Activated CD4-positive, alpha-beta memory T cell treated with anti-CD3 and anti-CD28 coated beads, Interleukin-2, amount 10 ng/mL, durations not matched to agents 7 days and 5 days (primary cell): ENCODE results near the gene ILF3. TPM values are rescaled to one million over a fixed set of nuclear protein-coding genes. Genes with fewer than 3 reads are reported as not detected.

Experiments used
- CTCF ChIA-PET: fragments of 350-600 bp; sonication (Branson Sonifier 250); formaldehyde crosslinking; loops from one replicate; lab custom pipeline; 2021; ENCODE audit warnings: antibody characterized with exemption, inconsistent platforms; lab: Charles Lee
- POLR2A ChIA-PET: fragments of 350-600 bp; sonication (Branson Sonifier 250); formaldehyde crosslinking; loops from one replicate; lab custom pipeline; 2021; ENCODE audit warnings: antibody characterized with exemption; lab: Charles Lee
- DNase-seq: peaks from one replicate; pipeline ENCODE4 v3.0.0-alpha.2; 2020
- H3K27ac Mint-ChIP-seq: one replicate; pipeline ENCODE4 v1.8.0; 2021; ENCODE audit warnings: mild to moderate bottlenecking, mixed read lengths
- H3K27me3 Mint-ChIP-seq: one replicate; pipeline ENCODE4 v1.8.0; 2021; ENCODE audit warnings: mixed read lengths
- H3K36me3 Mint-ChIP-seq: one replicate; pipeline ENCODE4 v1.8.0; 2021; ENCODE audit warnings: low read depth, mixed read lengths
- H3K4me1 Mint-ChIP-seq: one replicate; pipeline ENCODE4 v1.8.0; 2021; ENCODE audit warnings: mixed read lengths
- H3K4me3 Mint-ChIP-seq: one replicate; pipeline ENCODE4 v1.8.0; 2021; ENCODE audit warnings: mild to moderate bottlenecking, mixed read lengths
- H3K9me3 Mint-ChIP-seq: one replicate; pipeline ENCODE4 v1.8.0; 2021; ENCODE audit warnings: mixed read lengths
- total RNA-seq, 2 experiments: library from RNA; stranded (reverse); gene quantifications; one replicate each; pipeline ENCODE4 v1.2.3, GENCODE V29; 2021

ILF3 gene
- total RNA-seq, 2 experiments from 2014 or later: 301 to 324 TPM

DNA sequence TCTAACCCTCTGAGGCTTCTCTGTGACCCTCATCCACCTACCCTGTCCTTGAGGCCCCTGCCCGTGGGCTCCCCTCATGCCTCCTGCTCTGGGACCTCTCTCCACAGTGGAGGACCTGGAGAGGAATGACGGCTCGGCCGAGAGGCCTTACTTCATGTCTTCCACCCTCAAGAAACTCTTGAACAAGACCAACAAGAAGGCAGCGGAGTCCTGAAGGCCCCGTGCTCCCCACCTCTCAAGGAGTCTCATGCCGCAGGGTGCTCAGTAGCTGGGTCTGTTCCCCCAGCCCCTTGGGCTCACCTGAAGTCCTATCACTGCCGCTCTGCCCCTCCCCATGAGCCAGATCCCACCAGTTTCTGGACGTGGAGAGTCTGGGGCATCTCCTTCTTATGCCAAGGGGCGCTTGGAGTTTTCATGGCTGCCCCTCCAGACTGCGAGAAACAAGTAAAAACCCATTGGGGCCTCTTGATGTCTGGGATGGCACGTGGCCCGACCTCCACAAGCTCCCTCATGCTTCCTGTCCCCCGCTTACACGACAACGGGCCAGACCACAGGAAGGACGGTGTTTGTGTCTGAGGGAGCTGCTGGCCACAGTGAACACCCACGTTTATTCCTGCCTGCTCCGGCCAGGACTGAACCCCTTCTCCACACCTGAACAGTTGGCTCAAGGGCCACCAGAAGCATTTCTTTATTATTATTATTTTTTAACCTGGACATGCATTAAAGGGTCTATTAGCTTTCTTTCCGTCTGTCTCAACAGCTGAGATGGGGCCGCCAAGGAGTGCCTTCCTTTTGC, 10.8 kb upstream of the ILF3 start:
- Mint-ChIP-seq H3K27ac (peak overlapping the region; percentile 16), H3K9me3 (no peaks in the 10 kb centered on the region), H3K4me3 (no peak overlapping the region), H3K4me1 (peaks cover 5% of the 10 kb centered on the region), H3K27me3 (no peaks in the 10 kb centered on the region), H3K36me3 (peaks cover 23% of the 10 kb centered on the region)
- POLR2A ChIA-PET: interaction anchor here (0.9 to 3.0 kb wide), 11 partner anchors 9 to 239 kb away, joined by 3 to 19 read pairs (median 4); partner anchors contain the start of gene QTRT1
- CTCF ChIA-PET: interaction anchor here (0.6 to 5.3 kb wide), 10 partner anchors 9 to 202 kb away, joined by 3 to 230 read pairs (median 7); no protein-coding TSS in a partner anchor
- no peak for DNase-seq

DNA sequence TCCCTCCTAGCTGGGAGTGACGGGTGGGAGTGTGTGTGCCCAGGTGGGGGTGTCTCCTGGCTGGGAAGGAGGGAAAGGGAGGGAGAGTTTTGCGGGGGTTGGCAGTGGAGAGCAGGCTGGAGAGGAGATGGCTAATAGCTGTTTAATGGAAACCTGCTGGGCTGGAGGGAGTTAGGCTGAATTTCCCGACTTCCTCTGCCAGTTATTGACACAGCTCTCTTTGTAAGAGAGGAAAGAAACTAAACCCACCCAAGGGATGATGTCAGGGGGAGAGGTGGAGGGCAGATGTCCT, 10.2 kb upstream of the ILF3 start:
- Mint-ChIP-seq H3K27ac (no peak overlapping the region), H3K36me3 (peaks cover 23% of the 10 kb centered on the region), H3K27me3 (no peaks in the 10 kb centered on the region)

DNA sequence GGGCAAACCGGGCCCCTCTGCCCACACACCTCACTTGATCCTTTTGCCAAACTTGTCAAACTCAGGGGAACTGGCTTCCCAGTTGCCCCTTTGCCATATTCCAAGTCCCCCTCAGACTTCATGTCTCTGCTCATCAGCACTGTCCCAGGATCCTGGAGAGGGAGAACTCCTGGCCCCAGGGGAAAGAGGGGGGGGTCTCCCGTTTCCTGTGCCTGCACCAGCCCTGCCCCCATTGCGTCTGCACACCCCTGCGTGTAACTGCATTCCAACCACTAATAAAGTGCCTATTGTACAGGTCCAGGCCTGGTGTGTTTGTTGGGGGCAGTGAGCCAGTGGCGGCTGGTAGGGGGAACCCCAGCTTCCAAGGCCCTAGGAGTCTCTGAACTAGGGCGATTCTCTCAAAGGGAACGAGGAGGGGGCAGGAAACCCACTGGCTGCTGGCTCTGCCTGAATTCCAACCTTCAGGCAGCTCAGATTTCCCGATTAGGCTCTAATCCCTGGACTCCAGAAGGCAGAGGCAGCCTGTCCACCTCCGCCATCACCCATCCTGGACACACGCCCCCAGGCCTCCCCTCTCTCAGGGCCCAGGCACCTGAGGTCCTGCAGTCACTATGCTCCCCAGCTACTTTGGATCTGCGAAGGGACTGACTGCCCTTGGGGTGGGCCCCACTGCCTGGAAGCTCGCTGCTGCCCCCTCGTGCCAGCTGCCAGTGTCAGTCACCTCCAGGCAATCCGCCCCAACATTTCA, 9.7 kb upstream of the ILF3 start:
- Mint-ChIP-seq H3K36me3 (peaks cover 18% of the 10 kb centered on the region), H3K4me3 (no peak overlapping the region), H3K27ac (no peak overlapping the region), H3K4me1 (peaks cover 3% of the 10 kb centered on the region), H3K27me3 (no peaks in the 10 kb centered on the region), H3K9me3 (no peaks in the 10 kb centered on the region)
- DNase-seq: peak; percentile 83
- ChIA-PET CTCF (interaction anchor here (0.6 to 5.3 kb wide), 41 partner anchors 8 to 730 kb away, joined by 3 to 230 read pairs (median 4); partner anchors contain the start of genes CARM1, QTRT1 and SWSAP1), POLR2A (interaction anchor here (0.9 to 3.0 kb wide), 13 partner anchors 8 to 240 kb away, joined by 3 to 19 read pairs (median 4); partner anchors contain the start of gene QTRT1)

More for the DNA sequence above, 10.2 kb upstream of the ILF3 start:
- Mint-ChIP-seq H3K9me3 (no peaks in the 10 kb centered on the region), H3K4me1 (peaks cover 5% of the 10 kb centered on the region), H3K4me3 (no peak overlapping the region)
- ChIA-PET CTCF (interaction anchor here (0.6 to 5.3 kb wide), 22 partner anchors 9 to 228 kb away, joined by 3 to 230 read pairs (median 5); partner anchors contain the start of gene CARM1), POLR2A (interaction anchor here (0.9 to 3.0 kb wide), 12 partner anchors 9 to 240 kb away, joined by 3 to 19 read pairs (median 4); partner anchors contain the start of gene QTRT1)
- no peak for DNase-seq

DNA sequence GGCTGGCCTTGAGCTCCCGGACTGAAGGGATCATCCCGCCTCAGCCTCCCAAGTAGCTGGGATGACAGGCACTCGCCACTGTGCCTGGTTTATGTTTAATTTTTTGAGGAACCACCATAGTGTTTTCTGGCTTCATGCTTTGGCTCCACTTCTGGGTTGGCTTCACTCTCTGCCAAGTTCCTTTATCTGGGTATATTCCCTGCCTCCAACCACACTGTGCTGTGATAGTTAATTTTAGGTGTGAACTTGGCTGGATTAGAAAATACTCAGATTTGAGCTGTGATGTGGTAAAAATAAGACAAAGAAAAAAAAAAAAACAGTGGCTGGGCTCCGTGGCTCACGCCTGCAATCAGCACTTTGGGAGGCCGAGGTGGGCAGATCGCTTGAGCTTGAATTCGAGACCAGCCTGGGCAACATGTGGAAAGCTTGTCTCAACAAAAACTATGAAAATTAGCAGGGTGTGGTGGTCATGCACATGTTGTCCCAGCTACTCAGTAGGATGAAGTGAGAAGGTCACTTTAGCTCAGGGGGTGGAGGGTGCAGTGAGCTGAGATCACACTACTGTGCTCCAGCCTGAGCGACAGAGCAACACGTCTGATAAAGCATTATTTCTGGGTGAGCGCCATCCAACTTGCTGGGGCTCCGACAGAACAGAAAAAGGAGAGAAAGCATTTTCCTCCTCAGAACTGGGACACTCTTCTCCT, 7.5 kb upstream of the ILF3 start:
- CTCF ChIA-PET: interaction anchor here (0.5 to 5.3 kb wide), 8 partner anchors 53 to 217 kb away, joined by 3 to 230 read pairs (median 4); no protein-coding TSS in a partner anchor
- peaks cover 14% of the 10 kb centered on the region for H3K36me3 Mint-ChIP-seq
- H3K27ac Mint-ChIP-seq: no peak overlapping the region
- no peak for DNase-seq
- peaks cover 6% of the 10 kb centered on the region for H3K4me1 Mint-ChIP-seq
- no peaks in the 10 kb centered on the region for H3K9me3 Mint-ChIP-seq
- POLR2A ChIA-PET: interaction anchor here (0.7 to 2.3 kb wide), 5 partner anchors 12 to 224 kb away, joined by 3 to 8 read pairs (median 3); no protein-coding TSS in a partner anchor
- H3K27me3 Mint-ChIP-seq: no peaks in the 10 kb centered on the region
- no peak overlapping the region for H3K4me3 Mint-ChIP-seq

DNA sequence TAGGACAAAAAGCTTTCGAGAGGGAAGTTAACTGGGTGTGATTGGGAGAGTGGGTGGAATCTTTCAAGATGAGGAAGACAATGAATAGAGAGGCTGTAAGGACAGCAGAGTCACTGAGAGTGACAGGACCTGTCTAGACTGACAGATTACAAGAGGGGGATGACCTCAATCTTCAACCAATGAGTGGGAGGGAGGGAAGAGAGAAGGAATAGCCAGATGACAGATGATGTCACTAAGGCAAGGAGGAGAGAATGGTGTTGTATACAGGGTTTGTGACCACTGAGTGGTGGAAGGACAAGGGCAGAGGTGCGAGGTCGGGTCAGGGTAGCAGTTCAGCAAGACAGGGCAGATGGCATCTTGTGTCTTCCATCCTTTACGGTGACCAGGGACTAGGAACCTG, 5.8 kb upstream of the ILF3 start:
- ChIA-PET POLR2A (no interaction called here), CTCF (interaction anchor here (0.8 to 5.3 kb wide), 3 partner anchors 46 to 68 kb away, joined by 3 to 230 read pairs (median 4); partner anchors contain the start of gene QTRT1)
- DNase-seq: no peak
- no peak overlapping the region for H3K4me3 Mint-ChIP-seq
- no peak overlapping the region for H3K27ac Mint-ChIP-seq
- H3K9me3 Mint-ChIP-seq: no peaks in the 10 kb centered on the region
- H3K36me3 Mint-ChIP-seq: peaks cover 10% of the 10 kb centered on the region
- peaks cover 19% of the 10 kb centered on the region for H3K4me1 Mint-ChIP-seq
- no peaks in the 10 kb centered on the region for H3K27me3 Mint-ChIP-seq

DNA sequence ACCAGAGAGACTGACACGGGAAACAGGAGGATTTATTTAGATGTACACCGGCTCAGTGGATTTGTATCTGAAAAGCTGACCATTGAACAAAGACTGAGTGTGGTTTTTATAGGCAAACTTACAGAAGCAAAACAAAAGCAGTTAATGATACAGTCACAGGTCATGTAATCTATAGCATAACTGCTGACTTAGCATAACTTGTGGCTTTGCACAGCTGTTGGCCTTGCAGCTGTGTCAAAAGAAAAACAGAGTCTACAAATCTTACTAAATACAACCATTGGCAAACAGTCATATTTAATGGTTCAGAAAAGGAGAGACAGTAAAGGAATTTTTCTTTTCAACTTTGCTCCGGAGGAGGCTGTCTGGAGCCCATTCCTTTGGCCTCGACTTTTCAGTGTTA, 2.3 kb upstream of the ILF3 start:
- peak overlapping the region; percentile 55 for H3K4me3 Mint-ChIP-seq
- ChIA-PET CTCF (interaction anchor here (0.7 to 4.9 kb wide), 7 partner anchors 8 to 227 kb away, joined by 3 to 30 read pairs (median 5); partner anchors contain the start of gene KRI1), POLR2A (interaction anchor here (1.2 to 2.4 kb wide), 7 partner anchors 8 to 128 kb away, joined by 3 to 15 read pairs (median 7); partner anchors contain the start of genes CDKN2D and KRI1)
- peak overlapping the region; percentile 34 for H3K27ac Mint-ChIP-seq
- H3K27me3 Mint-ChIP-seq: peaks cover 2% of the 10 kb centered on the region
- peaks cover 31% of the 10 kb centered on the region for H3K4me1 Mint-ChIP-seq
- H3K9me3 Mint-ChIP-seq: no peaks in the 10 kb centered on the region
- DNase-seq: no peak
- peaks cover 29% of the 10 kb centered on the region for H3K36me3 Mint-ChIP-seq

DNA sequence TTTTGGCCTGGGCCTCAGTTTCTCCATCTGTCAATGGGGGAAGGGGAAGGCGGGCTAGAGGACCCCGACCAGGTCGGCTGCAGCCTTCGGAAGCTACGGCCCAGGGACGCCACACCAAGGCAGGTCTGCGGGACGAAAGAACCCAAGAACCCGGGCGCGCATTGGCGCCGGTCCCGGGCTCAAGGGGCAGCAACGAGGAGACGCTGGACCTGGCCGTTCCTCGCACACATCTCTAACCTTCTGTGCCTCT, 739 bp upstream of the ILF3 start:
- ChIA-PET CTCF (interaction anchor here (0.7 to 4.9 kb wide), 4 partner anchors 9 to 82 kb away, joined by 3 to 30 read pairs (median 6); no protein-coding TSS in a partner anchor), POLR2A (interaction anchor here (0.7 to 2.4 kb wide), 18 partner anchors 9 to 152 kb away, joined by 3 to 15 read pairs (median 5); partner anchors contain the start of genes CDKN2D and QTRT1)
- no peaks in the 10 kb centered on the region for H3K9me3 Mint-ChIP-seq
- peaks cover 36% of the 10 kb centered on the region for H3K36me3 Mint-ChIP-seq
- peaks cover 2% of the 10 kb centered on the region for H3K27me3 Mint-ChIP-seq
- peak overlapping the region; percentile 91 for H3K4me3 Mint-ChIP-seq
- peak overlapping the region; percentile 97 for H3K27ac Mint-ChIP-seq
- peaks cover 42% of the 10 kb centered on the region for H3K4me1 Mint-ChIP-seq
- no peak for DNase-seq

DNA sequence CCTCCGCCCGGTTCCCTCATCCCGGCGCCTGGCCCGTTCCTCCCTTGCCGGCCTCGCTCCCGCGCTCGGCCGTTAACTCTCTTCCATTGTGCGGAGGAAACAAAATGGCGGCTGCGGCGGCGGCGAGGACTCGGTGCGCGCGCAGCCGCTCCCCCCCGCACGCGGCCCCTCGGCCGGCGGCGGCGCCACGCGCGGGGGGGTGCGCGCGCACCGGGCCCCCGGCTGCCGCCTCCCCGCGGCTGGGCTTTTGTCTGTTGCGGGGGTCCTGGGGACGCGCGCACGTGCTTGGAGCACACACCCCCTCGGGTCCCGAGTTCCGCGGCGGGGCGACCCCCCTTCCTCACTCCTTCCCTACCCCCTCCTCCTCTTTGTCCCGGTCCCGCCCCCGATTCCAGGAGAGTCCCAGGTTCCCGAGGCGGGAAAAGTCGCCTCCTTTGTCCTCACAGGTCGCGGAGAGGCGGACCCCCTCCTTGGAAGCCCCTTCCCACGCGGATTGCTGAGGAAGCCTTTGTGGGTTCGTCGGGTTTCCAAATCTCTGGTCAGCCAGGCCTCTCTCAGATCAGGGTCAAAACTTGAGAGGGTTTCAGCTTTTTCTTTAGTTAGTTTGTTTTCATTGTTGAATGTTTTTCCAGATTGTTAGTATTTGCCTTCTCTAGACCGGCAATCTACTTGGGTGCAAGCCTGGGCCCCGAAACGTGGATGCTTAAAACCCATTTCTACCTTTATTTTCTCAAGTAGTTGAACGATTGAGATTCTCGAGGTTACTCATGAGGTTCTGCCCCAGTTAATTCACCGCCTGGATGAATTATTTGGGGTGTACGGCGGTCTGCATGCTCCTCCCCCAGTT, 687 bp downstream of the ILF3 start:
- Mint-ChIP-seq H3K4me1 (peaks cover 51% of the 10 kb centered on the region), H3K27me3 (peaks cover 2% of the 10 kb centered on the region), H3K4me3 (peak overlapping the region; percentile 91), H3K36me3 (peaks cover 39% of the 10 kb centered on the region), H3K27ac (peak overlapping the region; percentile 86), H3K9me3 (no peaks in the 10 kb centered on the region)
- ChIA-PET POLR2A (interaction anchor here (1.2 to 1.9 kb wide), 4 partner anchors 11 to 53 kb away, joined by 4 to 8 read pairs (median 6); partner anchors contain the start of gene QTRT1), CTCF (interaction anchor here (1.0 to 1.7 kb wide), 2 partner anchors 47 to 62 kb away, joined by 3 to 5 read pairs; partner anchors contain the start of genes DNM2 and QTRT1)
- peak; percentile 70 for DNase-seq

DNA sequence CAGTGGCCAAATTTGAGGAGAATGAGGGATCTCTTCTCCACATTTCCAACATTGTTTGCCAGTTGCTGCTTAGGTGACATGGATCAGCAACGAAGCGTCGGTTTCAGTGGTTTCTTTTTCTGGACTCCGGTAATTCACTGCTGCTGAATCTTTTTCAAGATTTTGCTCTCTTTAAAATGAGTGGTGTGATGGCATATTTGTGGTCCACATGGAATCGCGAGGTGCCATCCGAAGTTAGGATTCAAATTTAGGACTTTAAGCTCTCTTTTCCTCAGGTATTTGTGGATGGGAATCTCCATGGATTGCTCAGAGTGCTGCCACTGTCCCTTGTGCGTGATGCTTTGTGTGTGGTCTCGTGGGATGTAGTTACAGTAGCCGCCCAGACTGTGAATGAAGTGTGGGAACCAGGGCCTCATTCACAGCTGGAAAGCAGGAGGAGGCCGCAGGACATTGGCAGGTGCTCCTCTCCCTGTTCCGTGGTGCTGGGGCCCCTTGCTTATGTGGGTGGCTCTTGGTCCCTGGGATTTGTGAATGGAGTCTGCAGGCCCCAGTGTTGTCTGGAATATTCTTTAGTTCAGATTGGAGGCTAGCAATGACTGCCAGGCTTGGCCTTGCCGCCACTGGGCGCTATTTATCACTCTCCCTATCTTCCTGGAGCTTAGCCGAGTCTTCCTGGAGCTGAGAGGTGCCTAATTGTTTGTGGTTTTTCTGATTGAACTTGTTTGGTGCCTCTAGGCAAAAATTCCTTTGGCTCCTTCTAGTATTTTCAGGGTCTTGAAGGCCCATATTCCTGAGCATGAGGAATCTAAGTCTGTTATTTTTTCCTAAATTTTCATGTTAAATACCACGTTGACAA, 1.5 kb downstream of the ILF3 start:
- ChIA-PET CTCF (interaction anchor here (0.7 to 1.7 kb wide), 4 partner anchors 44 to 62 kb away, joined by 3 to 5 read pairs (median 4); partner anchors contain the start of genes DNM2 and QTRT1), POLR2A (interaction anchor here (0.8 to 1.9 kb wide), 7 partner anchors 10 to 53 kb away, joined by 3 to 8 read pairs (median 5); partner anchors contain the start of gene QTRT1)
- peak; percentile 21 for DNase-seq
- peaks cover 2% of the 10 kb centered on the region for H3K27me3 Mint-ChIP-seq
- H3K27ac Mint-ChIP-seq: peak overlapping the region; percentile 86
- H3K9me3 Mint-ChIP-seq: no peaks in the 10 kb centered on the region
- peaks cover 55% of the 10 kb centered on the region for H3K4me1 Mint-ChIP-seq
- H3K4me3 Mint-ChIP-seq: peak overlapping the region; percentile 91
- H3K36me3 Mint-ChIP-seq: peaks cover 46% of the 10 kb centered on the region

DNA sequence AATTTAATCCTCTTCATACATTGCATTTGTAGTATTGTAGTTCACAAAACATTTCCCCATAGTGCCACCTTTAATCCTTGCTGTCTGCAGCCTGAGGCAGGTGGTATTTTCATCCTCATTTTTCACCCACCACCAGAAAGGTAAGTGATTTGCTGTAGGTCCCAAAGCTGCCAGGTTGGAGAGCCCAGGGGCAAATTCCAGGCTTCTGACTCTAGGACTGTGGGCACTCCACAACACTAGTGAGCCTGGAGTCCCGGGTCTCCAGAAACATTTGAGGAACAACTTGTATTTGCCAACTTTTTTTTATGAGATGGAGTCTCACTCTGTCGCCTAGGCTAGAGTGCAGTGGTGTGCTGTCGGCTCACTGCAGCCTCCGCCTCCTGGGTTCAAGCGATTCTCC, 6.2 kb downstream of the ILF3 start:
- no peak overlapping the region for H3K27ac Mint-ChIP-seq
- CTCF ChIA-PET: no interaction called here
- no peak for DNase-seq
- H3K4me3 Mint-ChIP-seq: no peak overlapping the region
- peaks cover 62% of the 10 kb centered on the region for H3K4me1 Mint-ChIP-seq
- H3K9me3 Mint-ChIP-seq: no peaks in the 10 kb centered on the region
- POLR2A ChIA-PET: no interaction called here
- peaks cover 41% of the 10 kb centered on the region for H3K36me3 Mint-ChIP-seq
- no peaks in the 10 kb centered on the region for H3K27me3 Mint-ChIP-seq
